Gastroesophageal sphincter (tissue), 3 donors: ENCODE data around the gene PSMC1.

Experiments used
- POLR2A ChIP-seq, 2 donors: fragments of 450-650 bp; IDR thresholded peaks; one replicate each; pipeline ENCODE4 v1.6.1; 2017; ENCODE audit warnings: antibody characterized with exemption in 2 of 2, mild to moderate bottlenecking in 2 of 2, moderate library complexity in 1 of 2
- TF ChIP-seq, protein P1 (sequence below), 4 experiments: fragments of 200-600 bp in 2 of 4; fragments of 450-650 bp in 2 of 4; sonication (generic) in 1 of 4; IDR thresholded peaks; one replicate each; pipeline ENCODE4 v1.5.1; 2017 to 2019; ENCODE audit warnings: antibody characterized with exemption in 4 of 4, mild to moderate bottlenecking in 2 of 4, moderate library complexity in 2 of 4

DNA sequence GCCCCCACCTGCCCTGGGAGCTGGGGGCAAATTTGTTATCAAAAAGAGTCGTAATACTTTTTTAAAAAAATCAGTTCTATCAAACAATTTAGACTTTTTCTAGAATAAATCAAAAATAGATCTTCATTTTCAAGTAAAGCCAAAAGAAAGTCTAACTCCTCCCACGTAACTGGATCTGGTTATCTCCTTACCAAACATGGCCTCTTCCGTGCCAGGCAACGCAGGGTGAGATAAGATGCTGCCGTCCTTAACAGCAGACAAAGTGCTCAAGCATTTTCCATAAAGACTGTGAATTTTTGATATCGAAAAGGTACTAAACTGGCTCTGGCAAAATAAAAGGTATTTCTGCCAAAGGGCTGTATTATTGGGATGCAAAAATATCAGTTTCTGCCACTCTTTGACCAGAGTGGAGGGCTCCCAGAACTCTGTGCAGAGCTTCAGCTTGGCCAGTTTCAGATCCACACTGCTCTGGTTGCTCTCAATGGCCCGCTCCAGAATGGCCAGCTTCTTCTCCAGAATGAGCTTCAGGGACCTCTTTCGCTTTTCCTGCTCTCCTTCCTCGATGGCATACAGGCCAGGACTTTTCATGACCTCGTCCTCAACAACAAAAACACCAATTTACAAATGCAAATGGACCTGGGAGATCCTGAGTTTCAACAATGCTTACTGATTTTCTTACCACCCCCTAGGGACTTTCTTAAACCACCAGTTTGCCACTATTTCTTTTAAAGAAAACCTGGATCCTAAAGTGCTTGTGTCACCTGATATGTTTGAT is 46.4 kb downstream of the PSMC1 start:
- no peak for TF ChIP-seq POLR2A (IDR thresholded peaks at IDR 0.05)
- TF ChIP-seq, protein P1, sequence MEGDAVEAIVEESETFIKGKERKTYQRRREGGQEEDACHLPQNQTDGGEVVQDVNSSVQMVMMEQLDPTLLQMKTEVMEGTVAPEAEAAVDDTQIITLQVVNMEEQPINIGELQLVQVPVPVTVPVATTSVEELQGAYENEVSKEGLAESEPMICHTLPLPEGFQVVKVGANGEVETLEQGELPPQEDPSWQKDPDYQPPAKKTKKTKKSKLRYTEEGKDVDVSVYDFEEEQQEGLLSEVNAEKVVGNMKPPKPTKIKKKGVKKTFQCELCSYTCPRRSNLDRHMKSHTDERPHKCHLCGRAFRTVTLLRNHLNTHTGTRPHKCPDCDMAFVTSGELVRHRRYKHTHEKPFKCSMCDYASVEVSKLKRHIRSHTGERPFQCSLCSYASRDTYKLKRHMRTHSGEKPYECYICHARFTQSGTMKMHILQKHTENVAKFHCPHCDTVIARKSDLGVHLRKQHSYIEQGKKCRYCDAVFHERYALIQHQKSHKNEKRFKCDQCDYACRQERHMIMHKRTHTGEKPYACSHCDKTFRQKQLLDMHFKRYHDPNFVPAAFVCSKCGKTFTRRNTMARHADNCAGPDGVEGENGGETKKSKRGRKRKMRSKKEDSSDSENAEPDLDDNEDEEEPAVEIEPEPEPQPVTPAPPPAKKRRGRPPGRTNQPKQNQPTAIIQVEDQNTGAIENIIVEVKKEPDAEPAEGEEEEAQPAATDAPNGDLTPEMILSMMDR (IDR thresholded peaks at IDR 0.05): no peak
